DMS 273 (cell line): ENCODE data around the gene PFDN4.

ENCODE experiments used
- DNase-seq: peaks from one replicate; lab custom pipeline; 2025; ENCODE audit not compliant: unreplicated experiment; lab: John Stamatoyannopoulos, UW

Gene PFDN4, protein sequence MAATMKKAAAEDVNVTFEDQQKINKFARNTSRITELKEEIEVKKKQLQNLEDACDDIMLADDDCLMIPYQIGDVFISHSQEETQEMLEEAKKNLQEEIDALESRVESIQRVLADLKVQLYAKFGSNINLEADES

DNA sequence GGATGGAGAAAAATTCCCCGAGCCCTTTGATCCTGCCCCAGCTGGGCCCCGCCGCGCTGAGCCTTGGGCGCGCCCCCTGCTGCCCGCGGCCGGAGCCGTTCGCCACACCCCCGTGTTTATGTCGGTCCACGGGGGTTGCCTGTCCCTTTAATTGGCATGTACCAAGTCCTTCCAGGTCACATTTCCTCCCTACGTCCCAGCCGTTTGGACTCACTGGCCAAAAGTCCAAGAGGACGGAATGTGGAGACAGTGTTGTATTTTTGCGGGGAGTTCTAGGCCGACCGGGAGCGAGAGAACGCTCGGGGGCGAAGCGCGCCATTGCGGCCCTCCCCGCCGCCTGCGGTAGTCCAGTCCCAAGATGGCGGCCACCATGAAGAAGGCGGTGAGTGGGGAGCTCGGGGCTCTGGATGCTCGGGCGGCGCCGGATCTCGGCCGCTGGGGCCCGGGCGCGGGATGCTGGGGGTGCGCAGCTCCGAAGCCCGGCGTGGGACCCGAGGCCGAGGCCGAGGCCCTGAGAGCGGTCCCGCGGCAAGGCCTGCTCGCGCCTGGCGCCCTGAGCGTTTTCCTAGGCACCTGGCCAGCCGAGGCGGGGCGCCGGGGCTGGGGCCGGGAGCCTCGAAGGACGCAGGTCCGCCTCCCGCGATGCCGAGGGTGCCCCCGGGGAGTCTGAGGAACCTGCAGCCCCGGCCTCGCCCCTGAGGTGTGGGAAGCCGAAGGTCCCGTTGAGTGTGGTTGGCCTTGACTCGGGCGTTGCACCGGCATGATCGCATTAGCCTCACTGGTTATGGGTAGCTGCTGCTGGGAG lies at the start of gene PFDN4:
PFDN4 (plus strand) TSS at position 345 of the 805 bp plus-strand sequence; CDS start at position 359, 14 bp downstream.
- DNase-seq, result peak; percentile 91

DNA sequence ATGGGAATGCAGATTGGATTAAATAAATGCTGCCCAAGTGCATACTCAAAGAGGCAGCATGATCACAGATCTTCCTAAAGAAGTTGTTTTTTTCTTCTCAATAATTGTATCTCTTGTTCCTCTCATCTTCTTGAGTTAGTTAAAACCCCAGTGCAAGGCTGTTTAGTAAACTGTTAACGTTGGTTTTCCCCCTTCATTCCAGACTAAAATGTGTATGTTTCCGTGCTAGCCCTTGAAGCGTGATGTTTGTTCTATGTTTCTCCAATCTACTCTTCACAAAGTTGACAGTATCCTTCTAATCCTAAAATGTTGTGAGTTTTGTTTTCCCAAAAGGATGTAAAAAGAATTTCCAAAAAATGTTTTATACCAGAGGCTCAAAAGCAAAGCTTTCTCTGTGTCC lies 49.7 kb upstream of the PFDN4 start:
- no peak for DNase-seq

DNA sequence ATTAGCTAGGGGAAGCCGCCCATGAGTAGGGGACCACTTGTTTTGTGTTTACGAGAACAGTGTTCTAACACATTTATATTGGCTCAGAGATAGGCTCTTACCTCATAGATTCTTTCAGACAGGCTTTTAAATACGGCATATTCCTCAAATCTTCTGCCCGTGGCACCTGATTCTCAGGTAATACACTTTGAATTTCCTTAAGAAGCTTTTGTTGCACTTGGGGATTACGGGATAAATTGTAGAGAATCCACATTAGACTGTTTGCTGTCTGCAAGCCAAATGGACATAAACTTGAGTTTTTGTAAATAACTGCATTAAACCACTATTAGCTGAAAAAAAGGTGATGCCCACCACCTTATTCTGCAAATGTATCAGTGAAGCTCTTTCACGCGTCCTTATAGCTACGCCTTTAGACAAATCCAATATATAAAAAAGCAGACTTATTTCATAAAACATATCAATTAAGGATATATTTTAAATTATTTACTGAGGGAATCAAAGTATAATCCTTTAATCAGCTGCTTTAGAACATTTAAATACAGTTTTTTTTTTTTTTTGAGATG lies 49.0 kb upstream of the PFDN4 start:
- DNase-seq, result no peak

DNA sequence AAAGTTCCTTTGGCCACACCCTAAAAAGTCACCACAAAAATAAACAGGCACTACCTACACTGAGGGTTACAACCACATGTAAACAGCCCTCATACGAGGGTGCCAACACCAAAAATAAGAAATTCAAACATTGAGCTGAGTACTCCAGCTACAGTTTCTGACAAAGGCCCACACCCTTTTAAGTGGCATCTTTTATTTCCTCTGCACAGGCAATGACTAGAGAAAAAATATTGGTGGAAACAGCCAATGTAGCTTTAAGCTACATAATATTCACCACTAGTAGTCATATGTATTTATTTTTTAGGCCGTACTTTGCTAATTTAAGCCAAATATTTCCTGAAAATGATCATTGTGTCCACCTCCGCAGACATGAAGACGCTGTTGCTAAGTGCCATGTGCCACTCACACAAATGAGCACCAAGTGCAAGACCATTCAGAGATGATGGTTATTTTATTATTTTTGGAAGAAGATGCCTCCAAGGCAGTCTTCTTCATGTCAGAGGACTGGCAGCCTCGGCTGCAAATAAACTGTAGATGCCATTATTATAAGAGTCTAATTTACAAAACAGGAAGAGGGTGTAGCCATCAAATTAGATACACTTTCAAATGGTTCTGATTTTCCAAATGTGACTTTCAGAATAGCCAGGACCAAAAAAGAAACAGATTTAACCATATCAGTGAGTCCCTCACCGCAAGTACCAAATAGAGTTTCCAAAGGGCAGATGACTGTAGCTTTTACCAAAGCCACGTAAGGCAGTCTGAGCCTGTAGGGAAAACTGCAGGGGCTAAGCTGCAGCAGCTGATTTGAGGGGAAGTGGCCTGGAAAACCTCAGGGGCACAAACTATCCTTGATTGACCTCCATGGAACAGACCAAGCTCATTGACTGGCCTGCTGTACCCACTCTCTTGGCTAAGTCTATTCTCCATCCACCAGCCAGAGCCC lies 47.6 kb upstream of the PFDN4 start:
- DNase-seq, result no peak

DNA sequence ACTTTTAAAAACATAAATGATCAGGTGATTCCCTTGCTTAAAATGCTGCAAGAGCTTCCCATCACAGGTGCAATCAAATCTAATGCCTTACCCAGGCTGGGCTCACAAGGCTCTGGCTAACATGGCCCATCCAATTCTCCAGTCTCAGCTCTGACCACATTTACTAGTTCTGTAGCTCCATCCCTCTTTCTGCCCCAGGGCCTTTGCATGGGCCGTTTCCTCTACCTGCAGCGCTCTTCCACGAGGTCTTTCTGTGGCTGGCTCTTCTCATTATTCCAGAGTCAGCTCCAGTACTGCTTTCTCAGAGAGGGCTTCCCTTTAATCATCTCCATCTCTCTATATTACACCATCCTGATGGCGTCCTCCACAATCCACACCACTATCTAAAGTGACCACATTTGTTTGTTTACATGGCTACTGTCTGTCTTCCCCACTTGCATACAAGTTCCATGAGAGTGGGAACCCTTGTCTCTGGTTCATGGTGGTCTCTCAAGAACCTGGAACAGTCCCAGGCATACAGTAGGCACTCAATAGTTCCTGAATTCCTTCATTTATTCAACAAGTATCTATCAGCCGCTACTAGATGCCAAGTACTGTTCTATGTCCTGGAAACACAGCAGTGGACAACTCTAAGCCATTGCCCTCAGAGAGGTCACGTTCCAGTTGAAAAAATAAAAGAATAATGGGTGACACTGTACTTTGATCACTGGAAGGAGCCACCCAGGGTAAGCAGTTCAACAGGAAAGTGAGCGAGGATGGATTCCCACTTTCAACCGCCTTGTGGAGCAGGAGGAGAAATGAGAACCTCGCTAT lies 46.7 kb upstream of the PFDN4 start:
- no peak for DNase-seq

DNA sequence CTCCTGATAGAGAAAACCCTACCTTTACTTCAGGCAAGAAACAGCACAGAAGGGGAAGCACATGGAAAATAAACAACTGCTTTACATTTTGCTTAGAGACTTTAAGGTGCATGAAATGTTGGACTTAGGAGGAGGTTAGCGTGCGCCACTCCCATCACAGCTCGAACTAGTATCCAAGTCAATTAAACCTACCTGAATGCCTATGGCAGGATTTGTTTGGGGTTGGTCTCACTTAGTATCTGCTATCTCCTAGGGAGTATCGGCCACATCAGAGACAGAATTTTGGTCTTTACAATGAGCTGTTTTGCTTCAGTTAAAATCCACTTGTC lies 46.1 kb upstream of the PFDN4 start:
- DNase-seq, result no peak

DNA sequence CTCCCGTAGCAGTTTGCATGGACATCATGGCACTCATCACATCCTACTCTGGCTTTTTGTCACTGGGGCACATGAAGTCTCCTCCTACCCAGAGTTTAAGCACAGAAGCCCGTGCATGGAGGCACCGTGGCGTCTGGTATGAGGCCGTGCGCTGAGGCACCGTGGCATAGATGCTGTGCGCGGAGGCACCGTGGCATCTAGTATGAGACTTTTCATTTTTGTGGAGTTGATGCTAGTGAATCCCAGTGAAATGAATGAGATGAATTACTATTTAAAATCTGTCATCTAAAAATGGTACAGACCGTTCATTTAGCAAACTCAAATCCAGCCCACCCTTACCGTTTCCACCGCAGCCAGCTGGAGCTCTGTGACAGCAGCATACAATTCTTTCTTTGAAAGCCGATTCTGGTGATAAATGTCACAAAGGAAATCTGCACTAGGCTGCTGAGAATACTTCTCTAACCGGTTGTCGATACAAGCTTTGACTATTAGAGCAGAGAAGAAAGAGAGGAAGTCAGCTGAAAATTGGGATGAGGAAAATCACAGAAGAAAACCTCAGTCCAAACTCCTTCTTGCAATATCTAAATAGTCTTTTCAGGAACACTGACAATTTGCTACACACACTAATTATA lies 45.4 kb upstream of the PFDN4 start:
- DNase-seq, result no peak

DNA sequence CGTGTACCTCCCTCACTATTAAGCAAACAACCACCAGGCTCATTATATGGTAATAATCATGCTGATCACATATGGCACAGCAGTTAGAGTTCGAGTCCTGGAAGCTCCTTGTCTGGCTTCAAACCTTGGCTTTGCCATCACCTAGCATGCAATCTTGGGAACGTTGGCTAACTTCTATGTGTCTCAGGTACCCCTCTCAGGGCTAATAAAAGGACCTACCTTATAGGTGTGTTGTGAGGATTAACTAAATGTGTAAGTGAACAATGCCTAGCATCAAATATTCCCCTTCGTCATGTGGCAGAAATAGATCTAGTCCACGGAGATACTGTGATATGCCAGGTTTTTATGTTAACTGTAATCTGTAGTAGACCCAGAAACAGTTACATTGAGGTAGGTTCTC lies 44.5 kb upstream of the PFDN4 start:
- no peak for DNase-seq

DNA sequence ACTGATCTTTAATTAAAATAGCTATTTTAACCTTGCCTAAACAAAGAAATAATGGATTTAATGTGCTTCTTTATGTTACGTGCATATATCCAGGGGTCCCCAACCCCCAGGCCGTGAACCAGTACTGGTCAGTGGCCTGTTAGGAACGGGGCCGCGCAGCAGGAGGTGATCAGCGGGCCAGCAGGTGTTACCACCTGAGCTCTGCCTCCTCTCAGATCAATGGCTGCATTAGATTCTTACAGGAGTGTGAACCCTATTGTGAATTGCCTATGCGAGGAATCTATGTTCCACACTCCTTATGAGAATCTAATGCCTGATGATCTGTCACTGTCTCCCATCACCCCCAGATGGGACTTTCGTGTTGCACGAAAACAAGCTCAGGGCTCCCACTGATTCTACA lies 42.9 kb upstream of the PFDN4 start:
- no peak for DNase-seq

DNA sequence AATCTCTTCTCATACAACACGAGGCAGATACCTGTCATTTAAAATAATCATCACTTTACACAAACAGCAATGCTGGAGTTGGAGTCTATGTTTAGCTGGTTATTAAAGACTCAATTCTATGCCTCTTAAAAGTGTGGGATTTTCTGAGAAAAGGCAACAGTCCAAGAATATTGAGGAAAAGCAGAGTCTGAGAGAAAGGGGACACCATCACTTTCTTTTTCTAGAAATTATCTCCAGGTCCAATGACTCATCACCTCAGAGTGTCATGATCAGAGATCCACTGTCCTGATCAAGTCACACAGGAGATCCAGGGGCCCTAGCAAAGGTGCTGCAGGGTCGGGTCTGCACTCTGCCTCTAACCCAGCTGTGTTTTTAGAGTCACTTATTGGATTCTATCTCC lies 42.1 kb upstream of the PFDN4 start:
- no peak for DNase-seq

DNA sequence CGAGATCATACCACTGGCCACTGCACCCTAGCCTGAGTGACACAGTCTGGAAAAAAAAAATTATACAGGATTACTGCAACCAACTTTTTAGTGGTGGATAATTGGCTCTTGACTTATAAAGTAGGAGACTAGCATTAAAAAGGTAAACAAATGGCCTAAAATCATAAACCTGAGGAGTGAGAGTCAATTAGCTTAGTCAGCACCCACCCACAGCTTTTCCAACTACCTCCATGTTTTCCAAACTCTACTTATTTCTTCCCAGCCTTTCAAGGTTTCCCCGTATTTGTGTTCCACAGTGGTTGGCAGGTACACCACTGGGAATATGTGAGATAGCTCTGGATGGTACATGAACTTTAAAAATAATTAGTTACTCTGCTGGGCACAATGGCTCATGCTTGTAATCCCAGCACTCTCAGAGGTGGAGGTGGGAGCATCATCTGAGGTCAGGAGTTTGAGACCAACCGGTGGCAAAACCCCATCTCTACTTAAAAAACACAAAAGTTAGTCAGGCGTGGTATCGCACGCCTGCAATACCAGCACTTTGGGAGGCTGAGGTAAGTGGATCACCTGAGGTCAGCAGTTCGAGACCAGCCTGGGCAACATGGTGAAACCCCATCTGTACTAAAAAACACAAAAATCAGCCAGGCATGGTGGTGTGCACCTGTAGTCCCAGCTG lies 40.8 kb upstream of the PFDN4 start:
- DNase-seq, result no peak

DNA sequence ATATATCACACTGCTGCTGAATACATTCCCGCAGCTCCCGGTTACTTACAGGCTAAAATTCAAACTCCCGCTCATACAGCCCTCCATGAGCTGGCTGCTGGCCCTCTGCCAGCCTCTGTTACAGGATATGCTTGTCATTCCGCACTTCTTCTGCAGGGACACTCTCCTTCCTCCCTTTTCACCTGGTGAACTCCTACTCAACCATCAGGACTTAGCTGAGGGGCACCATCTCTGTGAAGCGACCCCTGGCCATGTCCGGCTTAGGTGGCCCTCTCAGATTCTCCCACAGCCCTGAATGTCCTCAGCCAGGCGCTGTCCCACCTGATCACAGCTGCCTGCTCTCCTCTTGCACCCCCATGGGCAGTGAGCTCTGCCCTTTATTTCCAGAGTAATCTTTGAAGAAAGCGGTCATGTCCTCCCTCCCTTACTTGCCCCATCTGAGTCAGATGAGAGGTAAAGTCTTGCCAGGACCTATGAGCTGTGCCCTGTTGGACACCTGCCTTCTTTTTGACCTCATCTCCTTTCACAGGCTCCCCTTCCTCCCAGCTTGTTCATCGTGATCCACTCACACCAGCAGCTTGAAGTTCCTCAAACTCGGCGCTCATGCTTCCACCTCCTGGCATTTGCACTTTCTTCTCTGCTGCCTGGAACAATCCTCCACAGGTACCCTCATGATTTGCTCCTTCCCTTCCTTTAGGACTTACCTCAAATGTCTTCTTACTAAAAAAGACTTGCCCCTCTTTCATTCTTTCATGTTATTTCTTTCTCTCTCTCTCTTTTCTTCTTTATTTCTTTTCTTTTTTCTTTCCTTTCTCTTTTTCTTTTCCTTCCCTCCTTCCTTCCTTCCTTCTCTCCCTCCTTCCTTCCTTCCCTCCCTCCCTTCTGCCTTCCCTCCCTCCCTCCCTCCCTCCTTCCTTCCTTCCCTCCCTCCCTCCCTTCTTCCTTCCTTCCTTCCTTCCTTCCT lies 39.7 kb upstream of the PFDN4 start:
- peak; percentile 18 for DNase-seq

DNA sequence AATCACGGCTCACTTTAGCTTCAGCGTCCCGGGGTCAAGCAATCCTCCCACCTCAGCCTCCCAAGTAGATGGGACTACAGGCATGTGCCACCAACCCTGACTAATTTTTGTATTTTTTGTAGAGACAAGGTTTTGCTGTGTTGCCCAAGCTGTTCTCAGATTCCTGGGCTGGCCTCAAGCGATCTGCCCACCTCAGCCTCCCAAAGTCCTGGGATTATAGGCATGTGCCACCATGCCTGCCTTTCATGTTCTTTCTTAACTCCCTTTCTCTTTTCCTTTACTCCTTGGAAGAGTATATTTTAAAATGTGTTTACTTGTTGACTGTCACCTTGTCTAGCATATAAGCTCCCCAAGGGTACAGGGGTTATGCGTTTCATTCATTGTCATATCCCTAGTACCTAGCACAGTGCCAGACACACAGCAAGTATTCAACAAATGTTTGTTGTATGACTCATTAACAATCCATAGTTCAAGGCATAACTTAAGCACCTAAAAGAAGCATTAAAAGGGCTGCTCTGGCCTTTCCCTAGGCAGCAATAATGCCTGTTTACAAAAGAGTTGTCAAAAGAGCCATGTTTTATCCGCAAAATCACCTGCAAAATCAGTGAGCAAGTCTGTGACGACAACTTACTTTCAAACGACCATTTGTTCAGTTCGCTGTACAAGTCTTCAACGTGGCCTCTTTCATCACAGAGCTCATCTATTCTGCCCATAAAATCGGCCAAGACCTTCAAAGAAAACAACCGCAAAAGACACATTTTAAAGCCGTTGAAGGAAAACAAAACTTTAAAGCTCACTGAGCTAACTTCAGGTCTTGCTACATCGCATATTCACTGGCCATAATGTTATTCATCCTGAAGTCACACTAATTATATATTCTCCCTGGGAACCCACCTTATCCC lies 38.7 kb upstream of the PFDN4 start:
- no peak for DNase-seq

DNA sequence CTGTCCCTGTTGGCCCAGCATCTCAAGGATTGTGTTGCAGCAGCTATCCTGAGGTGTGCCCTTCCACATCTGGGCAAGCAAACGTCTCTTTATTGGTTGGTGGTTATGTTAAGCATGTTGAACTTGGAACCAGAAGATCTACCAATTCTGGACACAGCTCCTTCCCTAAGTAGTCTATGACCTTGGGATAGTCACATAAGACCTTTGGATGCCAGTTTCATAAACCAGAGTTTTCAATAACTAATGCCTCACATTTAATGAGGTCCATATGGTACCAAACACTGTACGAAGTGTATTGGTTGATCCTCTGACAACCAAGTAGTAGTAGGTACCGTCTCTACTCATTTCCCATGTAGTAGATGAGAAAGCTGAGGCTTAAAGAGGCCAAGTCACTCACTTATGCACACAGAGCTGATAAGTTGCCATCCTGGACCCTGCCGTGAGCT lies 37.8 kb upstream of the PFDN4 start:
- DNase-seq, result no peak

DNA sequence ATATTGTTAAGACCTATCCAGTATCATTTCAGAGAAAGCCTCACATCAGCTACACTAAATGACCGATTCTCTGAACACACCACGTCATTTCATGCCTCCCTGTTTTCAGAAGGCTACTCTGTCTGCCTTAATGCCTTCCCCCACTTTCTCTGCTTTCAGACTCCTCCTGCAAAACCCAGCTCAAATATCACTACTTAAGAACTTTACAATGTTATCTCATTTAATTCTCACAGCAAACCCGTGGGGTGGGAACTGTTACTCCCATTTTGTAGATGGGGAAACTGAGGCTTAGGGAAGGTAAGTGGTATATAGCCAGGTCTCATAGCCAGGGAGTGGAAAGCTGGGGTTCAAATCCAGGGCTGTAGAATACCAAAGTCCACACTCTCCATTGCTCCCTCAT lies 36.9 kb upstream of the PFDN4 start:
- no peak for DNase-seq

DNA sequence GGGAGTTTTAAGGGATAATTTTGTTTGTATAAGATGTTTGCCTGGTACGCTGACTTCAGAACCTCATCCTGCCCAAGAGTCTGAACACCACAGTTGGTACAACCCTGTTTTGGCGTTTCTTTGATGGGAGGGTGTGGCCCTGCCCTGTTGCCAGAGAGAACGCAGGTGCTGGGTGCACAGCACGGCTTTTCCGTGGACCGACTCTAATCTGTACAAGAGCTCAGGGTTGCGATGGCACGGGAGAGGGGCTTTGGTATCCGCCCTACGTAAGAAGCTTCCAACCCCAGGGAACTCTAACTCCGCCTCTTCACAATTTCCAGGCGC lies 35.4 kb upstream of the PFDN4 start:
- no peak for DNase-seq

DNA sequence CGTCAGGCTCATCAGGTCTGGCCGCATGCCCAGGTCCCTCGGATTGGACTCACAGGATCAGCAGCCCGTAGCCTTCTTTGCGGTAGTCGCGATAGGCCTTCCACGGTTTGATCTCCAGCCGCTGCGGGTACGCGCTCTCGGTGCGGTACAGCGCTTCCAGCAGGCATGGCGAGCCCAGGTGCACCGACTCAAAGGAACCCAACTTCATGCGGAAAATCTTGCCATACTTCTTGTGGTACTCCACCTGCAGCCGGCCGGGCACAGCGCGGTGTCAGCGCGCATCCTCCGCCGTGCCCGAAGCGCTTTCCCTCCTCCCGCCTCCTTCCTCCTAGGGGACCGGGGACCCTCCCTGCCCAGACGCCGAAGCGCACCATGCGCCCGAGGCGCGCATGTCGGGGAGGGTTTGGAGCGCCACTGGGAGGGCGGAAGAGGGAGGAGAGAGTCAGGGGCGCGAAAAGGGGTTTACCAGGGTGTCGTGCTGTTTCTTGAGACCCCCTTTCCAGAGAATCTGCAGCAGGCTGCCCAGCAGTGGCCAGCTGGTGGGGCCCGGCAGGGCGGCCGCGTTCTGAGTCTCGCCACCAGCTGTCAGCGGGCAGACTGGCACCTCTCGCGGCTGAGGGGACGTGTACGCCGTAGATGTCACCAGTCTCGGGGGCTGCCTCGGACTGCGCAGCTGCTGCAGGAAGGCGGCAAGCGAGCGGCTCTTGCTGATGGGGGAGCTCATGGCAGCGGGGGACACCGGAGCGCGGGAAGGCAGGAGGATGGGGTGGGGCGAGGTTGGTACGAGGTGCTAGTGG lies 34.8 kb upstream of the PFDN4 start:
- DNase-seq, result peak; percentile 71
